Left lung (tissue), 10 donors: Measurements from ENCODE around the gene PLA2G12B. TPM values are rescaled to one million over a fixed set of nuclear protein-coding genes. Genes with fewer than 3 reads are reported as not detected.

Experiments
- ATAC-seq: fragments of 200-7000 bp; cut with Tn5 transposase; one replicate; pipeline ENCODE4 v1.9.1; 2020; ENCODE audit warnings: moderate library complexity
- DNase-seq, 4 donors: peaks; one replicate each; pipeline ENCODE4 v3.0.0-alpha.2; 2013 to 2020
- H3K27ac ChIP-seq, 2 donors: fragments of 200-600 bp; sonication (generic) in 1 of 2; one replicate each; pipeline versions ENCODE4 v1.5.0 to v1.8.0; 2020 to 2021
- H3K27me3 ChIP-seq, 2 donors: fragments of 200-600 bp; sonication (generic) in 1 of 2; one replicate each; pipeline versions ENCODE4 v1.5.0 to v1.8.0; 2020 to 2021
- H3K36me3 ChIP-seq, 2 donors: fragments of 200-600 bp; sonication (generic) in 1 of 2; one replicate each; pipeline versions ENCODE4 v1.5.0 to v1.8.0; 2020 to 2021
- H3K4me1 ChIP-seq, 2 donors: fragments of 200-600 bp; one replicate each; pipeline ENCODE4 v1.8.0; 2021
- H3K4me3 ChIP-seq, 2 donors: fragments of 200-600 bp; sonication (generic) in 1 of 2; one replicate each; pipeline versions ENCODE4 v1.5.0 to v1.8.0; 2020 to 2021; ENCODE audit warnings: mild to moderate bottlenecking in 1 of 2
- H3K9me3 ChIP-seq, 2 donors: fragments of 200-600 bp; sonication (generic) in 1 of 2; one replicate each; pipeline versions ENCODE4 v1.5.0 to v1.8.0; 2020 to 2021
- CTCF ChIP-seq, 2 donors: fragments of 200-600 bp; sonication (generic) in 1 of 2; IDR thresholded peaks; one replicate each; pipeline versions ENCODE4 v1.5.0 to v1.8.0; 2021; ENCODE audit warnings: antibody characterized with exemption in 2 of 2
- intact Hi-C, 2 donors: fragments of 100-400 bp; cut with DNase I; formaldehyde crosslinking; loops; one replicate each; pipeline versions ENCODE4 v1.11.2 to v1.14.2; 2022
- polyA plus RNA-seq, 6 donors: library from polyadenylated mRNA; unstranded; fragments of 120-200 nt; gene quantifications; one replicate each; pipeline ENCODE4 v1.2.1, GENCODE V29; 2013; ENCODE audit not compliant: insufficient read length in 6 of 6
- total RNA-seq, 2 donors: library from RNA; stranded (reverse); fragmentation: NEBNext Ultra II Directional; extraction: Animal tissue kit (Norgen Biotek cat#: 25700); gene quantifications; one replicate each; pipeline ENCODE4 v1.2.1, GENCODE V29; 2021
- donor health status: DM: no; HTN: yes; CAD: no.
- donor health status: DM: no; HTN: no; CAD: no.

PLA2G12B gene
- total and polyA plus RNA-seq, 8 donors = 0.38 to 3.3 (median 0.71) TPM

GRCh38 chr10:72956001-72956400 is 1.4 kb upstream of the PLA2G12B start:
- no peak for TF ChIP-seq CTCF (IDR thresholded peaks at IDR 0.05)
- intact Hi-C loops = no loop called here
- Histone ChIP-seq H3K4me3 (no peak overlapping the region), H3K36me3 (no peaks in the 10 kb centered on the region), H3K27ac (no peak overlapping the region), H3K9me3 (no peaks in the 10 kb centered on the region), H3K27me3 (no peaks in the 10 kb centered on the region), H3K4me1 (no peaks in the 10 kb centered on the region)
- no peak for DNase-seq
- no peak for ATAC-seq

- Histone ChIP-seq H3K4me1 (no peaks in the 10 kb centered on the region), H3K4me3 (no peak overlapping the region), H3K36me3 (no peaks in the 10 kb centered on the region), H3K27me3 (no peaks in the 10 kb centered on the region), H3K9me3 (no peaks in the 10 kb centered on the region), H3K27ac (no peak overlapping the region)
- DNase-seq (no peak), ATAC-seq (no peak)
- TF ChIP-seq CTCF (IDR thresholded peaks at IDR 0.05) = no peak
- intact Hi-C loops = no loop called here
These were observed 393 bp downstream of the PLA2G12B start for GRCh38 chr10:72954230-72954595.

GRCh38 chr10:72953687-72954086 is 919 bp downstream of the PLA2G12B start:
- DNase-seq (no peak), ATAC-seq (peak; percentile 41)
- TF ChIP-seq CTCF (IDR thresholded peaks at IDR 0.05) = no peak
- Histone ChIP-seq H3K9me3 (no peaks in the 10 kb centered on the region), H3K4me3 (no peak overlapping the region), H3K4me1 (no peaks in the 10 kb centered on the region), H3K27ac (no peak overlapping the region), H3K27me3 (no peaks in the 10 kb centered on the region), H3K36me3 (no peaks in the 10 kb centered on the region)
- intact Hi-C loops = no loop called here

GRCh38 chr10:72952642-72953158 is 1.9 kb downstream of the PLA2G12B start:
- no peak overlapping the region for H3K4me3 ChIP-seq
- no peak for TF ChIP-seq CTCF (IDR thresholded peaks at IDR 0.05)

GRCh38 chr10:72952189-72952588 is 2.4 kb downstream of the PLA2G12B start:
- no peak overlapping the region for H3K27ac ChIP-seq
- H3K36me3 ChIP-seq = no peaks in the 10 kb centered on the region
- H3K27me3 ChIP-seq = no peaks in the 10 kb centered on the region
- DNase-seq (no peak), ATAC-seq (no peak)
- H3K4me3 ChIP-seq = no peak overlapping the region
- no peaks in the 10 kb centered on the region for H3K9me3 ChIP-seq
- TF ChIP-seq CTCF (IDR thresholded peaks at IDR 0.05) = no peak
- intact Hi-C loops = no loop called here
- H3K4me1 ChIP-seq = no peaks in the 10 kb centered on the region

More at GRCh38 chr10:72952642-72953158, 1.9 kb downstream of the PLA2G12B start:
- DNase-seq (peak in 1 of 4 donors; percentile 33), ATAC-seq (peak; percentile 30)
- H3K4me1 ChIP-seq = no peaks in the 10 kb centered on the region
- no peaks in the 10 kb centered on the region for H3K36me3 ChIP-seq
- H3K27ac ChIP-seq = no peak overlapping the region
- intact Hi-C loops = no loop called here
- no peaks in the 10 kb centered on the region for H3K27me3 ChIP-seq
- no peaks in the 10 kb centered on the region for H3K9me3 ChIP-seq
